NB4 (cell line): Measurements from ENCODE around the gene USP17L26.
"Not testable (repeated sequence)": the region's sequence is repeated elsewhere in the genome, so short reads cannot be mapped to it uniquely, and the experiment has no call there.

ENCODE experiments used
- CTCF ChIP-seq: IDR thresholded peaks from one replicate; pipeline ENCODE4 v1.5.1; 2012; ENCODE audit warnings: low read depth, low read length
- POLR2A ChIP-seq: IDR thresholded peaks from 2 replicates; pipeline ENCODE4 v1.6.1; 2011; ENCODE audit warnings: mild to moderate bottlenecking; ENCODE audit not compliant: insufficient read length; ENCODE audit errors: extremely low read depth

- TF ChIP-seq CTCF, POLR2A: not testable (repeated sequence)
Measured at GRCh38 chr4:9350866-9351265, 16.4 kb downstream of the USP17L26 start.
